GM21825 (cell line): ENCODE measurements around the gene SPEF1.
"Not testable (repeated sequence)": the region's sequence is repeated elsewhere in the genome, so short reads cannot be mapped to it uniquely, and the experiment has no call there.

Source experiments
- ATAC-seq: cut with Tn5 transposase; IDR thresholded peaks from one replicate; pipeline ENCODE4 v1.9.1; 2021; ENCODE audit warnings: mild to moderate bottlenecking, moderate library complexity; ENCODE audit not compliant: unreplicated experiment

Gene SPEF1

GRCh38 chr20:3789201-3789600 is 8.0 kb upstream of the SPEF1 start:
- ATAC-seq, result not testable (repeated sequence)

- ATAC-seq, result no peak
Observed at GRCh38 chr20:3788685-3789155, 7.5 kb upstream of the SPEF1 start.

- no peak for ATAC-seq
Observed at GRCh38 chr20:3787324-3788014, 6.2 kb upstream of the SPEF1 start.

- peak; percentile 78 for ATAC-seq
Observed at GRCh38 chr20:3786665-3787323, 5.5 kb upstream of the SPEF1 start, which contains the start of gene CENPB. Gene CENPB, minus strand, starts transcription at chr20:3786740. Its CDS starts 257 bp downstream, at chr20:3786483.

- peak; percentile 17 for ATAC-seq
Observed at GRCh38 chr20:3786126-3786484, 4.9 kb upstream of the SPEF1 start.

GRCh38 chr20:3785240-3786125 is 4.2 kb upstream of the SPEF1 start:
- ATAC-seq, result no peak

GRCh38 chr20:3784863-3785239 is 3.6 kb upstream of the SPEF1 start:
- no peak for ATAC-seq

- no peak for ATAC-seq
Observed at GRCh38 chr20:3784216-3784853, 3.1 kb upstream of the SPEF1 start.

- no peak for ATAC-seq
Observed at GRCh38 chr20:3783511-3784195, 2.4 kb upstream of the SPEF1 start.

GRCh38 chr20:3783068-3783489 is 1.8 kb upstream of the SPEF1 start:
- ATAC-seq, result no peak

- ATAC-seq, result no peak
Observed at GRCh38 chr20:3782597-3782996, 1.3 kb upstream of the SPEF1 start.

- no peak for ATAC-seq
Observed at GRCh38 chr20:3778976-3779375, 2.3 kb downstream of the SPEF1 start.

- no peak for ATAC-seq
Observed at GRCh38 chr20:3777716-3778629, 3.3 kb downstream of the SPEF1 start.

GRCh38 chr20:3777381-3777715 is 3.9 kb downstream of the SPEF1 start:
- ATAC-seq, result no peak

- no peak for ATAC-seq
Observed at GRCh38 chr20:3775457-3776108, 5.7 kb downstream of the SPEF1 start.

GRCh38 chr20:3771552-3772058 is 9.6 kb downstream of the SPEF1 start:
- no peak for ATAC-seq

GRCh38 chr20:3768342-3769130 is 12.7 kb downstream of the SPEF1 start:
- peak; percentile 36 for ATAC-seq
